Diencephalon (tissue), 1 donor: ENCODE data around the gene LBR. TPM values are rescaled to one million over a fixed set of nuclear protein-coding genes. Genes with fewer than 3 reads are reported as not detected.

Source experiments
- total RNA-seq: library from RNA; depleted of rRNA; stranded (reverse); fragments of >200 nt; gene quantifications from one replicate; pipeline ENCODE4 v1.2.3, GENCODE V29; 2014

The LBR gene
- 71.5 TPM for total RNA-seq

DNA sequence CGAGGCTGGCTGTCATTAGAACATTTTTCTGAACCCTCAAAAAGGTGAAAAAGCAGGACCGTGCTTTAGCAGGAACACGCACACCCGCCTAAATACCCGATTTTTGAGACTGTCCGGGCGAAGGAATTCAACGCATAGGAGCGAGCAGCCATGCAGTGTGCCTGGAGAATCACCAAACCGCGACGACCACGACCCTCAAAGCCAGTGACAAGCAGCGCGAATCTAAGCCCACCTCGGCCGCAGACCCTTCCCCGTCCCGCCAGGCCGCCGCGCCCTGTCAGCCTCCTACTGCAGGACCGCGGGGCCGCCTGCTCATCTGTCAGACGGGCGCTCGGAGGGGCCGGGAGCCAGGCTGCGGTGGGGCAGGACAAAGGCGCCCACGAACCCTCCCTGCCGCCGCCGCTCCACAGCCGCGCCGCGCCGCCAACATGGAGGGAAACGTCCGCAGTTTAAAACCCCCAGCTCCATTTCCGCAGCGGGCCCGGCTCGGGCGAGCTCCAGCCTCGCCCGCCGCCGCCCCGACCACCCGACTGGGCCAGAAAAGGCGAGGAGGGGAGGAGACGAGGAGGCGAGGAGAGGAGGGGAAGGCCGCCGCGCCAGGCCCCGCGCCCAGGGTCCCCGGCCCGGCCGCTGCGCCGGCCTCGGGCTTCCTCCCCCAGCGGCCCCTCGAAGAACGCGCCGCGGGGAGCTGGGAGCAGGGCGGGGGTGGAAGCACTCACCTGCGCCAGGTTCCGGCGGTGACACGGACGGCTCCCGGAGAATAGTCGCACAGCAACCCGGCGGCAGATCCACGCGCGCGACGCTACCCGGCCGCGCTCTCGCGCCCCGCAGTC is at the start of gene LBR:
Gene LBR, minus strand, starts transcription at position 804 of the 833 bp plus-strand sequence. CDS start 3,963 bp downstream, outside the sequence.

Other genes with a start within 250 kb of the LBR start
- gene ENAH, start 225.1 kb upstream of the LBR start, total RNA-seq = 85.6 TPM